Neuronal stem cell (in vitro differentiated cells): Measurements from ENCODE around the gene NHLRC3.
A peak's percentile ranks its signal among the peaks of the same experiment; 100 is the strongest.

Experiments
- DNase-seq: peaks from one replicate; pipeline ENCODE4 v3.0.0-alpha.2; 2013; ENCODE audit warnings: low spot score
- H2AFZ ChIP-seq: one replicate; pipeline ENCODE4 v1.6.1; 2013; ENCODE audit warnings: mild to moderate bottlenecking, low read length, inconsistent platforms
- H2AK5ac ChIP-seq: 2 replicates; pipeline ENCODE4 v1.6.1; 2013; ENCODE audit warnings: low read depth, mild to moderate bottlenecking, inconsistent platforms, low read length, moderate library complexity, mixed read lengths
- H2BK120ac ChIP-seq: 2 replicates; pipeline ENCODE4 v1.6.1; 2013; ENCODE audit warnings: low read depth, mild to moderate bottlenecking, inconsistent platforms, low read length, moderate library complexity, mixed read lengths
- H2BK12ac ChIP-seq: one replicate; pipeline ENCODE4 v1.6.1; 2013; ENCODE audit warnings: low read length, inconsistent platforms
- H2BK15ac ChIP-seq: 2 replicates; pipeline ENCODE4 v1.6.1; 2013; ENCODE audit warnings: mild to moderate bottlenecking, low read length, inconsistent platforms, mixed read lengths
- H2BK5ac ChIP-seq: one replicate; pipeline ENCODE4 v1.6.1; 2013; ENCODE audit warnings: inconsistent platforms, mild to moderate bottlenecking, low read length, moderate library complexity
- H3K14ac ChIP-seq: one replicate; pipeline ENCODE4 v1.6.1; 2013; ENCODE audit warnings: low read length, inconsistent platforms
- H3K18ac ChIP-seq: 2 replicates; pipeline ENCODE4 v1.6.1; 2013; ENCODE audit warnings: low read length, inconsistent platforms
- H3K23ac ChIP-seq: 2 replicates; pipeline ENCODE4 v1.6.1; 2013; ENCODE audit warnings: low read depth, mild to moderate bottlenecking, mixed read lengths, low read length, inconsistent platforms; ENCODE audit not compliant: poor library complexity
- H3K27ac ChIP-seq: replicated peaks from 3 replicates; pipeline ENCODE4 v1.5.1; 2013; ENCODE audit warnings: low read length, inconsistent platforms
- H3K27me3 ChIP-seq, 3 experiments: 2 replicates each; pipeline ENCODE4 v1.6.1; 2013; ENCODE audit warnings: low read length in 3 of 3, mild to moderate bottlenecking in 2 of 3, inconsistent platforms in 1 of 3, low read depth in 1 of 3, mixed read lengths in 1 of 3, moderate library complexity in 1 of 3; ENCODE audit not compliant: control insufficient read depth in 3 of 3, insufficient read depth in 3 of 3
- H3K36me3 ChIP-seq, 2 donors: replicated peaks in 1 of 2; 2 replicates each; pipeline ENCODE4 v1.6.1; 2013; ENCODE audit warnings: low read length in 2 of 2; ENCODE audit not compliant: control insufficient read depth in 2 of 2, insufficient read depth in 2 of 2
- H3K4ac ChIP-seq: 2 replicates; pipeline ENCODE4 v1.6.1; 2013; ENCODE audit warnings: inconsistent platforms, mild to moderate bottlenecking, low read length, moderate library complexity
- H3K4me1 ChIP-seq, 2 donors: 1 replicate in 1 of 2; 2 replicates in 1 of 2; pipeline ENCODE4 v1.6.1; 2013; ENCODE audit warnings: low read length in 2 of 2, low read depth in 1 of 2; ENCODE audit not compliant: control insufficient read depth in 2 of 2, insufficient read depth in 1 of 2
- H3K4me2 ChIP-seq: one replicate; pipeline ENCODE4 v1.6.1; 2013; ENCODE audit warnings: mild to moderate bottlenecking, low read length, inconsistent platforms; ENCODE audit not compliant: insufficient read depth, poor library complexity, severe bottlenecking
- H3K4me3 ChIP-seq, 2 donors: 2 replicates each; pipeline ENCODE4 v1.5.1; 2013; ENCODE audit warnings: low read length in 2 of 2, mild to moderate bottlenecking in 2 of 2, inconsistent platforms in 1 of 2, moderate library complexity in 1 of 2
- H3K79me1 ChIP-seq: one replicate; pipeline ENCODE4 v1.6.1; 2013; ENCODE audit warnings: low read depth, mild to moderate bottlenecking, inconsistent platforms, low read length, moderate library complexity
- H3K9ac ChIP-seq: one replicate; pipeline ENCODE4 v1.6.1; 2013; ENCODE audit warnings: mild to moderate bottlenecking, low read depth, low read length, inconsistent platforms; ENCODE audit not compliant: poor library complexity
- H3K9me3 ChIP-seq, 2 donors: replicated peaks in 1 of 2; 2 replicates each; pipeline versions ENCODE3 to v1.6.1; 2013; ENCODE audit warnings: low read length in 2 of 2, mild to moderate bottlenecking in 2 of 2, inconsistent platforms in 1 of 2, low read depth in 1 of 2, mixed read lengths in 1 of 2, moderate library complexity in 1 of 2; ENCODE audit not compliant: control insufficient read depth in 2 of 2, insufficient read depth in 1 of 2
- H4K8ac ChIP-seq: one replicate; pipeline ENCODE4 v1.6.1; 2013; ENCODE audit warnings: low read depth, mild to moderate bottlenecking, inconsistent platforms, low read length, moderate library complexity
- H4K91ac ChIP-seq: one replicate; pipeline ENCODE4 v1.6.1; 2013; ENCODE audit warnings: low read length, low read depth, mild to moderate bottlenecking, inconsistent platforms; ENCODE audit not compliant: poor library complexity
- WGBS, 2 donors: extraction: QIAGEN DNeasy Blood & Tissue Kit; methylation state at CpG; one replicate each; pipeline ENCODE4 v1.1.7; 2013; ENCODE audit warnings: missing lambda C conversion rate in 2 of 2, mixed read lengths in 1 of 2; ENCODE audit not compliant: insufficient read length in 2 of 2, insufficient replicate concordance in 1 of 2; ENCODE audit errors: extremely low coverage in 2 of 2; 5-methylcytosine and 5-hydroxymethylcytosine counted together

NHLRC3 gene

GRCh38 chr13:39039041-39039440, 785 bp downstream of the NHLRC3 start:
- WGBS, 2 donors = 100% methylated on average over 1 of the region's 7 CpGs; no CpG with 5 or more reads in 1 of the 2 donors
- Histone ChIP-seq H2BK5ac (no peak overlapping the region), H3K79me1 (peaks cover 4% of the 10 kb centered on the region), H3K14ac (no peak overlapping the region), H3K27ac (no peak overlapping the region), H3K9me3 (no peaks in the 10 kb centered on the region), H2AFZ (peak overlapping the region; percentile 95), H3K4ac (no peak overlapping the region), H2AK5ac (no peak overlapping the region), H2BK120ac (no peak overlapping the region), H3K36me3 (peaks cover 3 to 42% of the 10 kb centered on the region in 2 donors), H3K9ac (no peak overlapping the region), H4K8ac (no peak overlapping the region), H3K23ac (no peak overlapping the region), H3K18ac (no peak overlapping the region), H3K4me3 (peak overlapping the region in 1 of 2 donors; percentile 95), H3K4me2 (no peak overlapping the region), H3K4me1 (peaks cover 4 to 8% of the 10 kb centered on the region in 2 donors), H2BK15ac (no peak overlapping the region), H2BK12ac (no peak overlapping the region), H4K91ac (no peak overlapping the region), H3K27me3 (no peaks in the 10 kb centered on the region)
- no peak for DNase-seq

GRCh38 chr13:39040206-39040605, 1.9 kb downstream of the NHLRC3 start:
- no CpG with 5 or more reads among the region's 1 CpG for WGBS, 2 donors
- H2AFZ ChIP-seq = no peak overlapping the region

GRCh38 chr13:39044536-39044935, 6.3 kb downstream of the NHLRC3 start:
- WGBS, 2 donors = no CpG with 5 or more reads among the region's 3 CpGs
- no peak overlapping the region for H3K18ac ChIP-seq

More at GRCh38 chr13:39040206-39040605, 1.9 kb downstream of the NHLRC3 start:
- peaks cover 3 to 52% of the 10 kb centered on the region in 2 donors for H3K36me3 ChIP-seq
- no peak overlapping the region for H3K18ac ChIP-seq
- no peak for DNase-seq
- no peak overlapping the region for H3K9ac ChIP-seq
- no peak overlapping the region for H2BK12ac ChIP-seq
- no peak overlapping the region for H4K91ac ChIP-seq
- no peak overlapping the region for H2AK5ac ChIP-seq
- H3K14ac ChIP-seq = no peak overlapping the region
- H3K23ac ChIP-seq = no peak overlapping the region
- no peaks in the 10 kb centered on the region for H3K27me3 ChIP-seq
- no peak overlapping the region for H3K4ac ChIP-seq
- H3K4me2 ChIP-seq = no peak overlapping the region
- no peak overlapping the region for H3K4me3 ChIP-seq
- H3K27ac ChIP-seq = no peak overlapping the region
- no peak overlapping the region for H4K8ac ChIP-seq
- no peak overlapping the region for H2BK15ac ChIP-seq
- H3K79me1 ChIP-seq = peaks cover 4% of the 10 kb centered on the region
- no peaks in the 10 kb centered on the region for H3K9me3 ChIP-seq
- no peak overlapping the region for H2BK5ac ChIP-seq
- H3K4me1 ChIP-seq = peaks cover 1 to 5% of the 10 kb centered on the region in 2 donors
- H2BK120ac ChIP-seq = no peak overlapping the region

GRCh38 chr13:39047560-39047959, 9.3 kb downstream of the NHLRC3 start:
- Histone ChIP-seq H3K4me1 (no peaks in the 10 kb centered on the region), H3K4me3 (no peak overlapping the region), H3K4me2 (no peak overlapping the region), H2AFZ (no peak overlapping the region), H3K4ac (no peak overlapping the region), H3K27me3 (no peaks in the 10 kb centered on the region), H2BK120ac (no peak overlapping the region), H3K36me3 (peaks cover 3 to 66% of the 10 kb centered on the region in 2 donors), H2AK5ac (no peak overlapping the region), H3K9ac (no peak overlapping the region), H2BK5ac (no peak overlapping the region), H4K91ac (no peak overlapping the region), H3K14ac (no peak overlapping the region), H3K23ac (no peak overlapping the region), H3K27ac (no peak overlapping the region), H3K18ac (no peak overlapping the region), H3K9me3 (no peaks in the 10 kb centered on the region), H3K79me1 (no peaks in the 10 kb centered on the region), H2BK15ac (no peak overlapping the region), H4K8ac (no peak overlapping the region), H2BK12ac (no peak overlapping the region)
- WGBS, 2 donors = no CpG with 5 or more reads among the region's 2 CpGs
- no peak for DNase-seq

More at GRCh38 chr13:39044536-39044935, 6.3 kb downstream of the NHLRC3 start:
- Histone ChIP-seq H3K36me3 (peaks cover 3 to 79% of the 10 kb centered on the region in 2 donors), H2BK12ac (no peak overlapping the region), H3K4ac (no peak overlapping the region), H2AFZ (no peak overlapping the region), H3K4me2 (no peak overlapping the region), H2AK5ac (no peak overlapping the region), H2BK15ac (no peak overlapping the region), H3K9ac (no peak overlapping the region), H4K91ac (no peak overlapping the region), H3K4me1 (peaks cover 0 to 2% of the 10 kb centered on the region in 2 donors), H3K23ac (no peak overlapping the region), H2BK5ac (no peak overlapping the region), H4K8ac (no peak overlapping the region), H3K79me1 (no peaks in the 10 kb centered on the region), H3K9me3 (no peaks in the 10 kb centered on the region), H3K27me3 (no peaks in the 10 kb centered on the region), H3K14ac (no peak overlapping the region), H3K4me3 (no peak overlapping the region), H2BK120ac (no peak overlapping the region), H3K27ac (no peak overlapping the region)
- DNase-seq = no peak
